ENCODE measurements around the gene FGD4.

The FGD4 gene

GRCh38 chr12:32457251-32458025 is 58.1 kb downstream of the FGD4 start:
- DNase-seq, result no peak

- DNase-seq, result no peak
These were observed 61.3 kb downstream of the FGD4 start for GRCh38 chr12:32460638-32461037.

- DNase-seq, result no peak
These were observed 63.5 kb downstream of the FGD4 start for GRCh38 chr12:32462908-32463307.

GRCh38 chr12:32466187-32466586 is 66.8 kb downstream of the FGD4 start:
- no peak for DNase-seq

- no peak for DNase-seq
These were observed 67.8 kb downstream of the FGD4 start for GRCh38 chr12:32466986-32467711.

- no peak for DNase-seq
These were observed 68.9 kb downstream of the FGD4 start for GRCh38 chr12:32467959-32468863.

GRCh38 chr12:32470936-32471470 is 71.6 kb downstream of the FGD4 start:
- no peak for DNase-seq

- DNase-seq, result no peak
These were observed 72.2 kb downstream of the FGD4 start for GRCh38 chr12:32471591-32472001.

- no peak for DNase-seq
These were observed 76.4 kb downstream of the FGD4 start for GRCh38 chr12:32475724-32476123.

- no peak for DNase-seq
These were observed 77.1 kb downstream of the FGD4 start for GRCh38 chr12:32476446-32476845.

GRCh38 chr12:32477714-32478113 is 78.4 kb downstream of the FGD4 start:
- no peak for DNase-seq

- no peak for DNase-seq
These were observed 78.8 kb downstream of the FGD4 start for GRCh38 chr12:32478166-32478565.

GRCh38 chr12:32478858-32479725 is 79.7 kb downstream of the FGD4 start:
- no peak for DNase-seq

GRCh38 chr12:32482226-32482625 is 82.9 kb downstream of the FGD4 start:
- no peak for DNase-seq

GRCh38 chr12:32483499-32483898 is 84.1 kb downstream of the FGD4 start:
- no peak for DNase-seq

- DNase-seq, result no peak
These were observed 84.6 kb downstream of the FGD4 start for GRCh38 chr12:32483993-32484392.

GRCh38 chr12:32486158-32486557 is 86.8 kb downstream of the FGD4 start:
- no peak for DNase-seq

- DNase-seq, result no peak
These were observed 88.8 kb downstream of the FGD4 start for GRCh38 chr12:32488132-32488531.

- DNase-seq, result no peak
These were observed 89.7 kb downstream of the FGD4 start for GRCh38 chr12:32489070-32489469.

- no peak for DNase-seq
These were observed 91.4 kb downstream of the FGD4 start for GRCh38 chr12:32490801-32491200.

- DNase-seq, result no peak
These were observed 93.9 kb downstream of the FGD4 start for GRCh38 chr12:32493282-32493681.

- no peak for DNase-seq
These were observed 95.3 kb downstream of the FGD4 start for GRCh38 chr12:32494656-32495055.

Data from CD4-positive, alpha-beta T cell treated with Interleukin-4 for 4 hours (primary cell).